ENCODE data around the gene GOLT1A.

Gene GOLT1A

DNA sequence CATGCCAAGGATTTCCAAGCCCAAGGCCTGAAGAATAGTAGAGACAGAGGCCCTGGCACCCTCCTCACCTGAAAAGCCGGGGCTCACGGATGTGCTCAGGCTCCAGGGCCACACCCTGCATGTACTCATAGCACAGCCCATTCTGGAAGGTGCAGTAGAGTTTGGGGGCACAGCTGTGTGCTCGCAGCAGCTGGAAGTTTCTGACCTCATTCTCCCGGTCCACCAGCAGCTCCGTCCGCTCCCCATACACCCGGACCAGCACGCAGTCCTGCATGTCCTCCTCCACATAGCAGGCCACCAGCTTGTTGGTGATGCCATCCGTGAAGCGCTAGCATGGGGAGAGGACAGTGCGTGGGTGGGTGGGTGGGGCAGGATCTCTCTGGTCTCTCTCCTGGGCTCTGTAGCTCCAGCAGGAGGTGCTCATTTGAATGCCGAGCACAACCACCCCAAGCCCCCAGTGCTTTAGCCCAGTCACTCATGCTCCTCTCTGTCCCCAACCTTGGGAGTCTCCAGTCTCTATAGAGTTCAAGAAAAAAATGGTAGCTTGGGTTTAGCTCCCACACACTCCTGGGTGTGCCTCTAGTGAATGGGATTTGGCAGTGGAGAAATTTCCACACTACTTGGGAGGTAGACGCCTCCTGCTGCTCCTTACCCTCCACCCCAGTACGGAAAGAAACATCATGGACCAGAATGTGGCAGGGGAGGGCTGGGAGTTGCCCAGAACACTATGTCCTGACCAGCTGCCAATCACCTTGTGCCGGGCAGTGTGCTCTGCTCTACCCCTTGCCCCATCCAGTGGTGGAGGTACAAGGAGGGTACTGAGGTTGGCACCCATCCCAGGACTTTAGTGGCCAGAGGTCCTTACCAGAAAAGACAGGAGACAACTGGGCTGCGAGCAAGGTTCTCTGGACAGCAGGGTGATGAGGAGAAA lies 63.9 kb downstream of the GOLT1A start:
- Histone ChIP-seq H3K27me3 (ENCODE audit: control insufficient read depth, insufficient read depth, low read length) (no peaks in the 10 kb centered on the region), H3K27ac (peak overlapping the region; percentile 53), H3K9ac (no peak overlapping the region), H3K4me1 (peaks cover 11% of the 10 kb centered on the region), H3K4me3 (ENCODE audit: low read depth, low read length) (no peak overlapping the region), H2AFZ (no peak overlapping the region), H3K9me3 (ENCODE audit: control insufficient read depth, low read length) (no peaks in the 10 kb centered on the region), H3K79me2 (no peaks in the 10 kb centered on the region), H3K4me2 (ENCODE audit: low read length) (no peak overlapping the region), H3K36me3 (ENCODE audit: control insufficient read depth, insufficient read depth, low read length) (no peaks in the 10 kb centered on the region)
- TF ChIP-seq, protein P1, sequence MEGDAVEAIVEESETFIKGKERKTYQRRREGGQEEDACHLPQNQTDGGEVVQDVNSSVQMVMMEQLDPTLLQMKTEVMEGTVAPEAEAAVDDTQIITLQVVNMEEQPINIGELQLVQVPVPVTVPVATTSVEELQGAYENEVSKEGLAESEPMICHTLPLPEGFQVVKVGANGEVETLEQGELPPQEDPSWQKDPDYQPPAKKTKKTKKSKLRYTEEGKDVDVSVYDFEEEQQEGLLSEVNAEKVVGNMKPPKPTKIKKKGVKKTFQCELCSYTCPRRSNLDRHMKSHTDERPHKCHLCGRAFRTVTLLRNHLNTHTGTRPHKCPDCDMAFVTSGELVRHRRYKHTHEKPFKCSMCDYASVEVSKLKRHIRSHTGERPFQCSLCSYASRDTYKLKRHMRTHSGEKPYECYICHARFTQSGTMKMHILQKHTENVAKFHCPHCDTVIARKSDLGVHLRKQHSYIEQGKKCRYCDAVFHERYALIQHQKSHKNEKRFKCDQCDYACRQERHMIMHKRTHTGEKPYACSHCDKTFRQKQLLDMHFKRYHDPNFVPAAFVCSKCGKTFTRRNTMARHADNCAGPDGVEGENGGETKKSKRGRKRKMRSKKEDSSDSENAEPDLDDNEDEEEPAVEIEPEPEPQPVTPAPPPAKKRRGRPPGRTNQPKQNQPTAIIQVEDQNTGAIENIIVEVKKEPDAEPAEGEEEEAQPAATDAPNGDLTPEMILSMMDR (IDR thresholded peaks at IDR 0.05) = no peak

DNA sequence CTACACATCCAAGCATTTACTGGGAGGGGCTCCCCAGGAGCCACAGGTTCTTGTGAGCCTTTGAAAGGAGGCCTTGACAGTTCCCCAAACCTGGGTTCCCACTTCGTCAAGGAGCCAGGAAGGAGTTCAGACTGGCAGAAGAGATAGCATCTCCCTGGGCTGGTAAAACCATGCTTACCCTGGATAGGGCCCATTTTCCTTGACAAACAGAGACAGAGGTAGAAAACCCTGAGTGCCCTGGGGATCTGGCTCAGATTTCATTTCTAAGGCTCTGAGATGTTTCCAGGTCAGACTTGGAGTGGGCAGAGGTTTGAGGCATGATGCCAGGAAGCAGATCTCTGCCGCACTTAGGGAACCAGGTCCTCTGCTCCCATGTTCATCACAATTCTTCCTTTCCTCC lies 64.7 kb downstream of the GOLT1A start:
- peaks cover 11% of the 10 kb centered on the region for H3K4me1 ChIP-seq
- H3K36me3 ChIP-seq (ENCODE audit: control insufficient read depth, insufficient read depth, low read length) = no peaks in the 10 kb centered on the region
- H3K9ac ChIP-seq = no peak overlapping the region
- H3K4me2 ChIP-seq (ENCODE audit: low read length) = no peak overlapping the region
- H3K4me3 ChIP-seq (ENCODE audit: low read depth, low read length) = no peak overlapping the region
- no peaks in the 10 kb centered on the region for H3K9me3 ChIP-seq (ENCODE audit: control insufficient read depth, low read length)
- H3K27me3 ChIP-seq (ENCODE audit: control insufficient read depth, insufficient read depth, low read length) = no peaks in the 10 kb centered on the region
- TF ChIP-seq, protein P1 (IDR thresholded peaks at IDR 0.05) = no peak
- H3K27ac ChIP-seq = no peak overlapping the region
- no peak overlapping the region for H2AFZ ChIP-seq
- no peaks in the 10 kb centered on the region for H3K79me2 ChIP-seq
